Right cardiac atrium (tissue), 5 donors: ENCODE measurements around the gene HS3ST5. TPM values are rescaled to one million over a fixed set of nuclear protein-coding genes. Genes with fewer than 3 reads are reported as not detected.

Experiments
- ATAC-seq, 2 donors: fragments of 200-7000 bp; cut with Tn5 transposase; one replicate each; pipeline versions ENCODE4 v1.8.0 to v1.9.1; 2020; ENCODE audit warnings: moderate library complexity in 2 of 2, mild to moderate bottlenecking in 1 of 2
- DNase-seq, 3 donors: peaks; one replicate each; pipeline ENCODE4 v3.0.0-alpha.2; 2020
- H3K27ac ChIP-seq: one replicate; pipeline ENCODE4 v1.5.1; 2013; ENCODE audit warnings: mild to moderate bottlenecking, low read length, control low read depth, moderate library complexity
- H3K27me3 ChIP-seq: one replicate; pipeline ENCODE4 v1.6.1; 2013; ENCODE audit not compliant: control insufficient read depth, insufficient read depth
- H3K4me1 ChIP-seq: one replicate; pipeline ENCODE4 v1.6.1; 2013; ENCODE audit warnings: low read length; ENCODE audit not compliant: control insufficient read depth, insufficient read depth
- H3K4me3 ChIP-seq: one replicate; pipeline ENCODE4 v1.5.1; 2013; ENCODE audit warnings: low read length, control low read depth
- H3K9me3 ChIP-seq: one replicate; pipeline ENCODE4 v1.6.1; 2013; ENCODE audit warnings: low read length; ENCODE audit not compliant: control insufficient read depth
- WGBS: extraction: QIAGEN DNeasy Blood & Tissue Kit; methylation state at CpG from one replicate; pipeline ENCODE4 v1.1.7; 2013; 5-methylcytosine and 5-hydroxymethylcytosine counted together
- intact Hi-C, 4 donors: fragments of 100-400 bp; cut with DNase I; formaldehyde crosslinking; loops; one replicate each; pipeline versions ENCODE4 v1.11.0 to v1.14.0; 2022 to 2023
- polyA plus RNA-seq: library from polyadenylated mRNA; stranded (reverse); fragments of 200-250 nt; gene quantifications from one replicate; pipeline ENCODE4 v1.2.3, GENCODE V29; 2013
- total RNA-seq, 4 donors: library from RNA; stranded (reverse); fragmentation: NEBNext Ultra II Directional; extraction: Animal tissue kit (Norgen Biotek cat#: 25700); gene quantifications; one replicate each; pipeline ENCODE4 v1.2.1, GENCODE V29; 2021
- donor health status: healthy with polysubstance abuse.
- donor health status: DM: no; HTN: yes; CAD: no.
- donor health status: DM: no; HTN: no; CAD: no.
- donor health status: DM: no; HTN: yes; CAD: no; lungs with severe emphysema.
- donor health status: DM: yes; HTN: yes; CAD: no.

The HS3ST5 gene
- total and polyA plus RNA-seq, 5 donors = not detected

DNA sequence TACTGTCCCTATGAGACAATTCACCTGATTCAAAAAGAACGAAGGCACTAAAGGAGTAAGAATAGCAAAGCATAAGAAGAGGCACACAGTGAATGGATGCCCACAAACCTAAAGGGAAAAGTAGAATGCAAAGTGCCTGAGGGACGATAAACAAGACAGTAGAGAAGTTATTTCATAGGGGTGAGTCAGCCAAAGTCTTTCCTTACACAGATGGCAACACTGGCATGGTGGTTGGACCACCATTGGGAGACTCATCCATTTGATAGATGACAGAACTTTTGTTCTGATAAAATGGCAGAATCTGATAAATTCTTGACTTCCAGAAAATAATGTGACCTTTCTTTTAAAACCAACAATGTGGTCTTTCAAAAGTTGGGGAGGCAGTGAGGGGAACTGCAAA is 223.8 kb downstream of the HS3ST5 start:
- Histone ChIP-seq H3K4me3 (no peak overlapping the region), H3K4me1 (no peaks in the 10 kb centered on the region), H3K27me3 (no peaks in the 10 kb centered on the region), H3K9me3 (no peaks in the 10 kb centered on the region), H3K27ac (no peak overlapping the region)
- no peak for DNase-seq
- ATAC-seq = no peak
- 69% methylated on average over 2 of the region's 2 CpGs for WGBS
- intact Hi-C loops = no loop called here

DNA sequence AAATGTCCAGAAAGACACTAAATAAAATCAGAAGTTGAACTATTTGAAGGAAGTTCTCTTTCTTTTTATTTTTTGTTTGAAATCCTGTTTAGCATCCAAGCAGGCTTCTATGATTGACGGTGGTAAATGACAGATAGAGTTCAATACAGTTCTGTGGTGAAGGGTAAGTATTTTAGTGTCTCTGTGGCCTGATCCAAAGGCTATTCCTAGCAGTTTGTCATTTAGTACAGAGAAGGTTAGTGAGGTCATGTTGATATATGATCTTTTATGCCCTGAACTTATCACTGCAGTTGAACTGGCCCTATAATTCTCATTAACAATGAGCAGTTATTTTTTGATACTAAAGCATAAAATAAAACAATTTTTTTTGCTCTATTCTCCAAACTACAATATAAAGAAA is 227.2 kb downstream of the HS3ST5 start:
- H3K4me3 ChIP-seq = no peak overlapping the region
- no peak overlapping the region for H3K27ac ChIP-seq
- no peaks in the 10 kb centered on the region for H3K4me1 ChIP-seq
- DNase-seq (no peak), ATAC-seq (no peak)
- 87% methylated on average over 1 of the region's 1 CpG for WGBS
- H3K9me3 ChIP-seq = no peaks in the 10 kb centered on the region
- no peaks in the 10 kb centered on the region for H3K27me3 ChIP-seq
- intact Hi-C loops = no loop called here

DNA sequence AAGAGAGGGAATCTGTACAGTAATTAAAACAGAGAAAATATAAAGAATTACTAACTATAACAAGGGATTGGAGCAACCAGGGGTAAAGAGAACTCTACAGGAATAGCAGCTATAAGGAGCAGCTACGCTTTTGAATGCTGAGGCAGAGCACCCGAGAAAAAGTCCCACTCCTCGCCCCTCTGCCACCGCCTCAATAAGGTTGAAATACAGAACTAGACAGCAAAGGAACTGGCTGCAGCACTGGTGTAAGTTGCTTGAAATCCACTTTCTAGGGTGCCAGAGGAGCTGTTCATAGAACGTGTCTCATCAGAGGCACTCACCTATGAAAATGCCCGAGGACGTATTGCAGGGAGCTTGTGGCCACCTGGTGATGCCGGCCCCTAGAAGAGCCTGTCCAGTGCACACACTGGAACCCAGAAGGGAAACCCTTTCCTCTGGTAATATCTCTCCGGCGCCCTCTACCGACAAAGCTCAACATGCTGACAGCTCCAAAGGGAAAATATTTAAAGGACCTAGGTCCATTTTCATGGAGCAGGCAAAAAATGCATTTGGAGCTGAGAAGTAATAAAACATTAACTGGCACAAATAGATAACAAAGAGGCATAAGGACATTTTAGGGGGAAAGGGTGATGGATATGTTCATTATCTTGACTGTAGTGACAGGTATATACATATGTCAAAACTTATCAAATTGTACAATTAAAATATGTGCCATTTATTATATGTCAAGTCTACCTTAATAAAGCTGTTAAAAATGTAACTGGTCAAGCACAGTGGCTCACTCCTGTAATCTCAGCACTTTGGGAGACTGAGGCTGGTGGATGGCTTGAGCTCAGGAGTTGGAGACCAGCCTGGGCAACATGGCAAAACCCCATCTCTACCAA is 234.5 kb downstream of the HS3ST5 start:
- WGBS = 41% methylated on average over 11 of the region's 11 CpGs
- Histone ChIP-seq H3K9me3 (no peaks in the 10 kb centered on the region), H3K4me1 (no peaks in the 10 kb centered on the region), H3K27me3 (no peaks in the 10 kb centered on the region), H3K27ac (no peak overlapping the region), H3K4me3 (no peak overlapping the region)
- DNase-seq = peak; percentile 55 to 86 (median 76)
- ATAC-seq = peak; percentile 58 to 70
- intact Hi-C loops = no loop called here

DNA sequence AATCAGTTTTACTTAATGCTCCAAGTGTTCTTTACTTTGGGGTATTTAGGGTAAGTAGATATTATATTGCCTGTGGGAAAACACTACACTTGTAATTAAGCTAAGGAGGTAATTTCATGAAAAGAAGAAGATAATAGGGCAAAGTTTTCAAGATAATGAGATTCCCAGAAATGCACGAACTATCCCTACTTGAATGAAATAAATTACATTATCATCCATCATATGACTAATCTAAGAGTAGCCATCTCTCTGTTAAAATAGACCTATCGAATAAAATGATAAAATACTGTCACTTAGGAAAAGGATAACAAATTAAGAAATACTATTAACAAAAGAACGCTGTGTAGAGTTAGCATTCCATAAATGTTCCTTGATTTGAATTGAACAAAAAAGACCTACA is 236.8 kb downstream of the HS3ST5 start:
- no peaks in the 10 kb centered on the region for H3K4me1 ChIP-seq
- no peak overlapping the region for H3K27ac ChIP-seq
- no peaks in the 10 kb centered on the region for H3K27me3 ChIP-seq
- intact Hi-C loops = no loop called here
- no peak overlapping the region for H3K4me3 ChIP-seq
- no peaks in the 10 kb centered on the region for H3K9me3 ChIP-seq
- ATAC-seq = no peak
- 75% methylated on average over 3 of the region's 3 CpGs for WGBS
- no peak for DNase-seq

DNA sequence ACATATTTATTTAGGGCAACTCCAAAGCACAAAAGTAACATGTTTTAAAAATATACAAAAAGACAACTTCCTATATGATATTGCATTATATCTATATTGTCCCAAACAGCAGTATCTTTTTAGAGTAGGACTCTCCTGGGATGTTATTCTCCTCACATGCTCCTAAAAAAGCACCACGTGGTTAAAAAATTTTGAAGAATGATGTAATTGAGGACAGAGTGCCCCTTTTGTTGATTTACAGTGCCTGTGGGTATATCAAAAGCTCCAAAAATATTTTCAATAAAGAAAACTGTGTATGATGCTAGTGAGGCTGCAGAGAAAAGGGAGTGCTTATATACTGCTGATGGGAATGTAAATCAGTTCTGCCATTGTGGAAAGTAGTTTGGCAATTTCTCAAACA is 241.6 kb downstream of the HS3ST5 start:
- Histone ChIP-seq H3K27me3 (no peaks in the 10 kb centered on the region), H3K4me3 (no peak overlapping the region), H3K9me3 (no peaks in the 10 kb centered on the region), H3K27ac (no peak overlapping the region), H3K4me1 (no peaks in the 10 kb centered on the region)
- ATAC-seq (no peak), DNase-seq (no peak)
- WGBS = 20% methylated on average over 1 of the region's 1 CpG
- intact Hi-C loops = no loop called here

DNA sequence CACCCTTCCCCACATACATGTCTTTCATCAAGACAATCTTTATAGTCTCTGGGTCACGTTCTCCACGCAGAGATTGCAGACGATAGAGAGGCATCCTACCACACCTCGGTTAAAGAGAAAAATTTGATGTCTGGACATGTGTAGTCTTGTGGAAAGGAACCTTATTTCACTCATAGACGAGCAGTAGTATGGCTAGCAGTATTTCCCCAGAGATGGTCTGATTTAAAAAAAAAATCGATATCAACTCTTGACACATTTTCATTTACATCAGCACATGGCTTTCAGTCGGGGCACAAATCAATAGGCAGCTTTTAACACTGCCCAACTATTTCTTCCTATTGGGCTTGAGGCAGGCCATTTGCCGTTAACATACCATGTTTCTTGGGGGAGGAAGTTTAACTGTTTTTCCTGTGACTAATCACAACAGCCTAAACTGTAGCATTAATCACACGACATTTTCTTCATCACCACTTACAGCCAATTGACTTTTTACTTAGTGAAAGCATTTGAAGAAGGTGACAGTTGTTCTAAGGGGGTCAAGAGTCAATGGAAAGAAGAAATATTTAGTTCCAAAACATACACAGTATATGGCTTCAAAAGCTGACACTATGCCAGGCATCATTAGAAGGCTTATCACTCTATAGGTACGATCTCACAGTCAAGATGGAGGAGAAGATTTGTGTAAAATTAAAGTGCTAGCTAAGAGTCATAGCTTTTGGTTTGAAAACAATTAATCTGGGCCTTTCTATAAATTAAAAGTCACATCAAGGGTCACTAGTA is 242.4 kb downstream of the HS3ST5 start:
- no peak overlapping the region for H3K27ac ChIP-seq
- intact Hi-C loops = no loop called here
- 74% methylated on average over 10 of the region's 10 CpGs for WGBS
- no peak overlapping the region for H3K4me3 ChIP-seq
- H3K9me3 ChIP-seq = no peaks in the 10 kb centered on the region
- no peaks in the 10 kb centered on the region for H3K27me3 ChIP-seq
- DNase-seq = no peak
- no peaks in the 10 kb centered on the region for H3K4me1 ChIP-seq
- no peak for ATAC-seq

DNA sequence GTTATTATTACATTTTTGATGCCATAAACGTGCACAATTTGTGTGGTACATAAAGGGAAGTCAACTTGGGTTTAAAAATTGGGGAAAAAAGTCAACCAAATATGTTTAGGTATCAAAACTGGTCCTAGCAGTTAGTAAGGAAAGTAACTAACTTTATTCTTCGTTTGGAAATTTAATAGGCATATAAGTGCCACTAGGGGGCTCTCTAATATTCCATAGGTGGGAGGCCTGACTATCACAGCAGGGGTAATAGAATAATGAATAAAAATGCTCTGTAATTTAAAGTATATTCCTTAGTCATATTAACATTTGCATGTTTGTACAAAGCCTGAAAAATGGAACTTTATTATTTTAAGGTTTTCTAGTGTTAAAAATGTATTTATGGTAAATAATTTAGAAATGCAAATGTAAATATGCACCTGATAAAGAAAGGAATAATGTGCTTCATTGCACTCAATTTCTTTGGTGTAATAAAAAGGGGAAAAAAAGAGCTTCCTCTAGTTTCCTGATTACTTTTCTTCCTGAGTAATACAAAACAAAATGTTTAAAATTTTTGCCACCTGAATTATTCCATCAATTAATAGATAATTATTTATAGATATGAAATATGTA is 246.2 kb downstream of the HS3ST5 start:
- DNase-seq (no peak), ATAC-seq (no peak)
- Histone ChIP-seq H3K27ac (no peak overlapping the region), H3K9me3 (no peaks in the 10 kb centered on the region), H3K27me3 (no peaks in the 10 kb centered on the region), H3K4me3 (no peak overlapping the region), H3K4me1 (no peaks in the 10 kb centered on the region)
- 2% methylated on average over 2 of the region's 2 CpGs for WGBS
- intact Hi-C loops = no loop called here

DNA sequence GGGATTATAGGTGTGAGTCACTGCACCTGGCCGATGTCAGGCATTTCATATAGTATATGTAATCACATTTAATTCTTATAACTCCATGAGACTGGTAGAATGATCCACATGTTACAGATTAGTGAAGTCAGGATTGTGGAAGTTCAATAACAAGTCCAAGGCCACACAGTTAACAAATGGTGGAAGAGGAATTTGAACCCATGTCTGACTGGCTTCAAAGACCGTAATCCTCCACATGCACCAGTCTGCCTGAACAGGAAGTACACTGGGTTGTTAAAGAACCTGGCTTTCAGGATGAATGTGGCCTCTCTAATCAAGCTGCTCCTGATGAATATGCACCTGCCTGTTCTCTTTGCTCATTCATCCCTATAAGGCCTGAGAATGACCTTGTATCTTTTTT is 249.9 kb downstream of the HS3ST5 start:
- intact Hi-C loops = no loop called here
- WGBS = 95% methylated on average over 2 of the region's 2 CpGs
- ATAC-seq (no peak), DNase-seq (no peak)
- H3K4me1 ChIP-seq = no peaks in the 10 kb centered on the region
- H3K9me3 ChIP-seq = no peaks in the 10 kb centered on the region
- H3K4me3 ChIP-seq = no peak overlapping the region
- no peak overlapping the region for H3K27ac ChIP-seq
- no peaks in the 10 kb centered on the region for H3K27me3 ChIP-seq

DNA sequence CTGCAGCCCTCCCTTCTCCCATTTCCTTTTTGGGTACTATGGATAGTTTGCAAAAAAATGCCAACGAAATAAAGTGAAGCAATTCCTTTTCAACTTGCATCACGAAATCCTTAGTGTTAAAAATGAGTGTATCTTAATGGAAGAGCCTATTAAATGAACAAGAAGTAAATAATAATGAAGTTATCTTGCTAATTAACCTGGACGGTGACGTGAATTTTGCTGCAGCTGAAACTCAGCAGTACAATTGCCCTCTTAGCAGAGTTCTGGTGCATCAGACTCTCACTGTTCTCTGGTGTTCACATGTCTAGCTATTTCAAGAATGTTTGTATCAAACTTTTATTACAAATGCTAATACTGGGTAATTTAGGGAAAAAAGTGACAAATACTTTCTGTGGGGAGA is 252.2 kb downstream of the HS3ST5 start:
- WGBS = 32% methylated on average over 4 of the region's 4 CpGs
- no peak overlapping the region for H3K4me3 ChIP-seq
- intact Hi-C loops = no loop called here

DNA sequence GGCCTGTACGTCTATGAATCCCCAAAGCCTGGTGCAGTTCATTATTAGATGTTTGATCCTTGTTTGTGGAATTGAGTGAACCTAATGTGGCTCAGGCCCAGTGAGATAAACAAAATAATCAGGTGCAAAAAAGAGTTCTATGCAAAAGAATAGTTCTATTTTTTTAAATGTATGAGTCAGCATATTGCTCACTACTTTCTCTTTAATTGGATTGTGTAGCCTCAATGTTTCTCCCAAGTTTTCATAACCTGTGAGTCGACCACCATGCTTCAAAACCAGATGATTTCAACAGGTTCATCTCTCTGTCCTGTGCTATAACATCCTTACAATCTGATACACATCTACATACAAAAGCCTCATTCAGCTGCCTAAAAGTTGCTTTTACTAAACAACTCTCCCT is 255.3 kb downstream of the HS3ST5 start:
- intact Hi-C loops = no loop called here
- 85% methylated on average over 2 of the region's 2 CpGs for WGBS
- DNase-seq (no peak), ATAC-seq (no peak)
- H3K27ac ChIP-seq = no peak overlapping the region
- no peaks in the 10 kb centered on the region for H3K9me3 ChIP-seq
- H3K4me3 ChIP-seq = no peak overlapping the region
- no peaks in the 10 kb centered on the region for H3K27me3 ChIP-seq
- H3K4me1 ChIP-seq = no peaks in the 10 kb centered on the region

More for the DNA sequence above, 252.2 kb downstream of the HS3ST5 start:
- Histone ChIP-seq H3K9me3 (no peaks in the 10 kb centered on the region), H3K27me3 (no peaks in the 10 kb centered on the region), H3K4me1 (no peaks in the 10 kb centered on the region), H3K27ac (no peak overlapping the region)
- DNase-seq (no peak), ATAC-seq (no peak)

DNA sequence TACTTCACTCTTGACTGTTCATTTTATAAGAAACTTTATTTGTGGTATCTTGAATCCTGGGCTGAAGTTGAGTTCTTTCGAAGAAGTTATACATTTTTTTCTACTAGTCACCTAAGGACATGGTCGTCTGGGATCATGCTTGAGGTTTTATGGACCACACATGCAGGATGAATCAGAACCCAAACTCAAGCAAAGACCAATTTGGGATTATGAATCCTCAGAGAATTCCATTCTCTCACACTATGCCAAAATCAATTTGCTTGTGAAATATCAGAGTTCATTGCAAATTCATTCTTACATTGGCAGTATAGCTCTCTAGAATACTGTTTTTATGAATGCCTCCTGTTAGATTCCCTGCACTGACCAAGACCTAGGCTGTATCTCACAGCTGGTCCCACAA is 257.6 kb downstream of the HS3ST5 start:
- ATAC-seq = no peak
- intact Hi-C loops = no loop called here

More for the DNA sequence above, 257.6 kb downstream of the HS3ST5 start:
- WGBS = 75% methylated on average over 2 of the region's 2 CpGs
- no peaks in the 10 kb centered on the region for H3K27me3 ChIP-seq
- H3K4me1 ChIP-seq = no peaks in the 10 kb centered on the region
- H3K9me3 ChIP-seq = no peaks in the 10 kb centered on the region
- no peak overlapping the region for H3K4me3 ChIP-seq
- no peak overlapping the region for H3K27ac ChIP-seq
- no peak for DNase-seq
